Mesothelial cell of epicardium (in vitro differentiated cells): ENCODE results near the gene GPR33. TPM values are rescaled to one million over a fixed set of nuclear protein-coding genes. Genes with fewer than 3 reads are reported as not detected.

Experiments
- DNase-seq, 2 experiments: peaks; one replicate each; pipeline ENCODE4 v3.0.0; 2021; ENCODE audit warnings: low spot score in 2 of 2; ENCODE audit not compliant: unreplicated experiment in 2 of 2
- H3K27ac Mint-ChIP-seq: 2 replicates; pipeline ENCODE4 v1.8.0; 2021; ENCODE audit warnings: mixed read lengths
- H3K27me3 Mint-ChIP-seq: 2 replicates; pipeline ENCODE4 v1.8.0; 2021; ENCODE audit warnings: low read depth, mixed read lengths
- H3K36me3 Mint-ChIP-seq: 2 replicates; pipeline ENCODE4 v1.8.0; 2021; ENCODE audit warnings: mixed read lengths
- H3K4me1 Mint-ChIP-seq: 2 replicates; pipeline ENCODE4 v1.8.0; 2021; ENCODE audit warnings: mixed read lengths
- H3K4me3 Mint-ChIP-seq: 2 replicates; pipeline ENCODE4 v1.8.0; 2021; ENCODE audit warnings: mild to moderate bottlenecking, moderate library complexity, mixed read lengths
- H3K9me3 Mint-ChIP-seq: 2 replicates; pipeline ENCODE4 v1.8.0; 2021; ENCODE audit warnings: mixed read lengths
- total RNA-seq: library from RNA; stranded (reverse); gene quantifications from 3 replicates; pipeline ENCODE4 v1.2.1, GENCODE V29; 2021
- TF ChIP-seq, protein P1 (sequence below): fragments of 200-600 bp; sonication (generic); IDR thresholded peaks from one replicate; pipeline ENCODE4 v1.5.0; 2021; ENCODE audit warnings: antibody characterized with exemption; ENCODE audit not compliant: unreplicated experiment

GPR33 gene
- total RNA-seq, 1 donor from 2014 or later = not detected

DNA sequence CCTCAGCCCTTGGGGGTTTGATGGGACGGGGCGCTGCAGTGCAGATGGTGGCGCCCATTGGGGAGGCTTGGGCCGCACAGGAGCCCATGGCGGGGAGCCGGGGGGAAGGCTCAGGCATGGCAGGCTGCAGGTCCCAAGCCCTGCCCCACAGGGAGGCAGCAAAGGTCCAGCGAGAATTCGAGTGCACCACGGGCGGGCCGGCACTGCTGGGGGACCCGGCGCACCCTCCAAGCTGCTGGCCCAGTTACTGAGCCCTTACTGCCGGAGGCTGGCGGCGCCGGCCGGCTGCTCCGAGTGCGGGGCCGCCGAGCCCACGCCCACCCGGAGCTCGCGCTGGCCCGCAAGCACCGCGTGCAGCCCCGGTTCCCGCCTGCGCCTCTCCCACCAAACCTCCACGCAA is 39.2 kb upstream of the GPR33 start:
- no peak overlapping the region for H3K27ac Mint-ChIP-seq
- no peaks in the 10 kb centered on the region for H3K27me3 Mint-ChIP-seq
- DNase-seq = no peak
- H3K4me1 Mint-ChIP-seq = no peaks in the 10 kb centered on the region
- no peak overlapping the region for H3K4me3 Mint-ChIP-seq
- TF ChIP-seq, protein P1, sequence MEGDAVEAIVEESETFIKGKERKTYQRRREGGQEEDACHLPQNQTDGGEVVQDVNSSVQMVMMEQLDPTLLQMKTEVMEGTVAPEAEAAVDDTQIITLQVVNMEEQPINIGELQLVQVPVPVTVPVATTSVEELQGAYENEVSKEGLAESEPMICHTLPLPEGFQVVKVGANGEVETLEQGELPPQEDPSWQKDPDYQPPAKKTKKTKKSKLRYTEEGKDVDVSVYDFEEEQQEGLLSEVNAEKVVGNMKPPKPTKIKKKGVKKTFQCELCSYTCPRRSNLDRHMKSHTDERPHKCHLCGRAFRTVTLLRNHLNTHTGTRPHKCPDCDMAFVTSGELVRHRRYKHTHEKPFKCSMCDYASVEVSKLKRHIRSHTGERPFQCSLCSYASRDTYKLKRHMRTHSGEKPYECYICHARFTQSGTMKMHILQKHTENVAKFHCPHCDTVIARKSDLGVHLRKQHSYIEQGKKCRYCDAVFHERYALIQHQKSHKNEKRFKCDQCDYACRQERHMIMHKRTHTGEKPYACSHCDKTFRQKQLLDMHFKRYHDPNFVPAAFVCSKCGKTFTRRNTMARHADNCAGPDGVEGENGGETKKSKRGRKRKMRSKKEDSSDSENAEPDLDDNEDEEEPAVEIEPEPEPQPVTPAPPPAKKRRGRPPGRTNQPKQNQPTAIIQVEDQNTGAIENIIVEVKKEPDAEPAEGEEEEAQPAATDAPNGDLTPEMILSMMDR = no peak
- no peaks in the 10 kb centered on the region for H3K36me3 Mint-ChIP-seq
- H3K9me3 Mint-ChIP-seq = no peaks in the 10 kb centered on the region

DNA sequence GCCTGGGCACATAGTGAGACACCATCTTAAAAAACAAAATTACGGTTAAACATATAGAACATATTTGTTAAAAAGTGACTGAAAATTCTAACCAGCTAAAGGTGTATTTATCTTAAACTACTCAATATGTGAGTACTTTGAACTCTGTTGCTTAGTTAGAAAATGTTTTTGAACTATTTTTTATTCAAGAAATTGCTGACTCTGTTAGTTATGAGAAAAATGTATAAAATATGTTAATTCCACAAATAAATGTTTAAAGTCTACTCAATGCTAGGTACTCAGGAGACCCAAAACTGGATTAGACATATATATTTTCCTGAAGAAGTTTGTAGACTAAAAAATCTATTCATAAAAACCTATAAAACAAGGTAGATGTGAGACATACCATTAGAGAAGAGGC is 23.0 kb upstream of the GPR33 start:
- no peaks in the 10 kb centered on the region for H3K36me3 Mint-ChIP-seq
- H3K27me3 Mint-ChIP-seq = no peaks in the 10 kb centered on the region
- DNase-seq = no peak
- H3K9me3 Mint-ChIP-seq = no peaks in the 10 kb centered on the region
- peaks cover 8% of the 10 kb centered on the region for H3K4me1 Mint-ChIP-seq
- no peak overlapping the region for H3K27ac Mint-ChIP-seq
- H3K4me3 Mint-ChIP-seq = no peak overlapping the region
- TF ChIP-seq, protein P1 = no peak

DNA sequence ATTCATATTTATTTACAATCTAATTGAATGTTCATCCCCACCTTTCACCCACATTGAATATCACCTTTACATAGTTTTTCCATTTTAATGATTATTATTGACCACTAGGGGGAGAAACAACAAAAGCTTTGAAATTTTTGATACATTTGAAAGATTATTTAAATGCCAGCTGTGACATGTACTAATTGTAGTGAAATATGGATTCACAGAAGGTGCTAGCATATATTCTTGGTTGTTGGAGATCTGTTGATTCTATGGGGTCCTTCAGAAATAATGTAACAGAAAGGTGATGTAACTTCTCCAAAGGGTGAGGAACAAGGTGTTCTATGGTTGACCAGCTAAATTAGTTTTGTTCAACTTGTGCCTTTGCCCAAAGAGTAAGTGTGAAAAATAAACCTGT is 22.4 kb upstream of the GPR33 start:
- Mint-ChIP-seq H3K4me3 (no peak overlapping the region), H3K27ac (no peak overlapping the region), H3K4me1 (peaks cover 15% of the 10 kb centered on the region), H3K9me3 (no peaks in the 10 kb centered on the region), H3K27me3 (no peaks in the 10 kb centered on the region), H3K36me3 (no peaks in the 10 kb centered on the region)
- TF ChIP-seq, protein P1 = peak; percentile 96
- DNase-seq = no peak

DNA sequence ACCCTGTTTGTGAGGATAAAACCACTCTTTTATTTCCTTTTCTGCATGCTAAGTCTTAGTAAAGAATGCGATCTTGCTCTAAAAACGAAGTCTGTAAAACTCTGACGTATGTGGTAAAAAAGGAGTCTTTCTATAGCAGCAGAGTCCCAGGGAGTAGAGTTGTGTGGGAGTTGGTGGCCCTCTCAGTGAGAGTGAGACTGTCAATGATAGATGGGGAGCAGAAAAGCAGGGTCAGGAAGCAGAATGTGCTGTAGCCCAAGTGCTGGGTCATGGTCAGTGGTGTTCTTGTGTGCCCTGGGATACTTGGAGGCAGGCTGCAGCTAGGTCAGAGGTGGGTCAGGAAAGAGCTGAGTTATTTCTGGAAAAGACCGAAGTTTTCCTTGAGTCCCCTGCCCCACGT is 20.3 kb upstream of the GPR33 start:
- Mint-ChIP-seq H3K9me3 (no peaks in the 10 kb centered on the region), H3K4me1 (peaks cover 23% of the 10 kb centered on the region), H3K27me3 (no peaks in the 10 kb centered on the region), H3K36me3 (no peaks in the 10 kb centered on the region), H3K4me3 (no peak overlapping the region), H3K27ac (peak overlapping the region; percentile 58)
- no peak for DNase-seq
- TF ChIP-seq, protein P1 = no peak

DNA sequence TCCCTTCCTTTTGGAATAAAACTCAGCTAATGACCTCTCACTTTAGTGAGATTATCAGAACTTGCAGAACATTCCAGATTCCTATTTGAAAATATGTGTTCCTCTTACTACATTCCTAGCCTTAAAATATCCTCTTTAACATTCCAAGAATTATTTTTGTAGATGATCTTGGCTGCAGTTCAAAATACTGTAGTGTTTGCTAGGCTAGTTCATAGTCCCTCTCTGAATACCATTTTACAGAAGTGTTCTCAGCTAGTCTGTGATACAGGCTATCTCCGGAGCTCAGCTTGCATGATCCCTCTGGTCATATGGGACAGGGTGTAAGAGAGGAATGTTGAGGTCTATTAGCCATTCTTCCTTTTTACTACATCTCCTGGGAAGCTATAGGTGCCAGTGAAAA is 17.6 kb upstream of the GPR33 start:
- H3K36me3 Mint-ChIP-seq = no peaks in the 10 kb centered on the region
- DNase-seq = no peak
- peaks cover 25% of the 10 kb centered on the region for H3K4me1 Mint-ChIP-seq
- H3K9me3 Mint-ChIP-seq = peaks cover 7% of the 10 kb centered on the region
- H3K27ac Mint-ChIP-seq = peak overlapping the region; percentile 92
- H3K4me3 Mint-ChIP-seq = no peak overlapping the region
- H3K27me3 Mint-ChIP-seq = peaks cover 3% of the 10 kb centered on the region
- TF ChIP-seq, protein P1 = no peak

DNA sequence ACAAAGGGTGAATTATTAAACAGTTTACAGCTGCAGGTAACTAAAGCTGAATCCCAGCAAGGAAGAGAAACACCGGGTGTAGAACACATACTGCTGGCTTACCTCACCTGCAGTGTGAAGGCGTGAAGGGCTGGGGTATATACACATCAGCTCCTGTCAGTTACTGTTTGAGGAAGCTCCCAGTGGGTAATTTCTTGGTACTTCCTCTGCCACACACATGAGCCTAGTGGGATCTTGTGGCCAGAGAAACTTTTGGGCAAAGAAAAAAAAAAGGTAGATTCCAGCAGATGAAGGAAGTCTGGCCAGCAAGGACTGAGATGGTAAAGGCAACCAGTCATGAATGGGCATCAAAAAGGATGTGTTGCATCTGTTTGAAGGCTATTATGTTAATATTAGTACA is 14.0 kb upstream of the GPR33 start:
- H3K4me1 Mint-ChIP-seq = peaks cover 21% of the 10 kb centered on the region
- H3K36me3 Mint-ChIP-seq = no peaks in the 10 kb centered on the region
- no peak overlapping the region for H3K4me3 Mint-ChIP-seq
- H3K9me3 Mint-ChIP-seq = peaks cover 34% of the 10 kb centered on the region
- no peak for DNase-seq
- TF ChIP-seq, protein P1 = no peak
- H3K27ac Mint-ChIP-seq = no peak overlapping the region
- peaks cover 3% of the 10 kb centered on the region for H3K27me3 Mint-ChIP-seq
